Left lung (tissue), 10 donors: Measurements from ENCODE around the gene FKBP15. TPM values are rescaled to one million over a fixed set of nuclear protein-coding genes. Genes with fewer than 3 reads are reported as not detected.

Experiments
- ATAC-seq: fragments of 200-7000 bp; cut with Tn5 transposase; one replicate; pipeline ENCODE4 v1.9.1; 2020; ENCODE audit warnings: moderate library complexity
- DNase-seq, 4 donors: peaks; one replicate each; pipeline ENCODE4 v3.0.0-alpha.2; 2013 to 2020
- H3K27ac ChIP-seq, 2 donors: fragments of 200-600 bp; sonication (generic) in 1 of 2; one replicate each; pipeline versions ENCODE4 v1.5.0 to v1.8.0; 2020 to 2021
- H3K27me3 ChIP-seq, 2 donors: fragments of 200-600 bp; sonication (generic) in 1 of 2; one replicate each; pipeline versions ENCODE4 v1.5.0 to v1.8.0; 2020 to 2021
- H3K36me3 ChIP-seq, 2 donors: fragments of 200-600 bp; sonication (generic) in 1 of 2; one replicate each; pipeline versions ENCODE4 v1.5.0 to v1.8.0; 2020 to 2021
- H3K4me1 ChIP-seq, 2 donors: fragments of 200-600 bp; one replicate each; pipeline ENCODE4 v1.8.0; 2021
- H3K4me3 ChIP-seq, 2 donors: fragments of 200-600 bp; sonication (generic) in 1 of 2; one replicate each; pipeline versions ENCODE4 v1.5.0 to v1.8.0; 2020 to 2021; ENCODE audit warnings: mild to moderate bottlenecking in 1 of 2
- H3K9me3 ChIP-seq, 2 donors: fragments of 200-600 bp; sonication (generic) in 1 of 2; one replicate each; pipeline versions ENCODE4 v1.5.0 to v1.8.0; 2020 to 2021
- CTCF ChIP-seq, 2 donors: fragments of 200-600 bp; sonication (generic) in 1 of 2; IDR thresholded peaks; one replicate each; pipeline versions ENCODE4 v1.5.0 to v1.8.0; 2021; ENCODE audit warnings: antibody characterized with exemption in 2 of 2
- intact Hi-C, 2 donors: fragments of 100-400 bp; cut with DNase I; formaldehyde crosslinking; loops; one replicate each; pipeline versions ENCODE4 v1.11.2 to v1.14.2; 2022
- polyA plus RNA-seq, 6 donors: library from polyadenylated mRNA; unstranded; fragments of 120-200 nt; gene quantifications; one replicate each; pipeline ENCODE4 v1.2.1, GENCODE V29; 2013; ENCODE audit not compliant: insufficient read length in 6 of 6
- total RNA-seq, 2 donors: library from RNA; stranded (reverse); fragmentation: NEBNext Ultra II Directional; extraction: Animal tissue kit (Norgen Biotek cat#: 25700); gene quantifications; one replicate each; pipeline ENCODE4 v1.2.1, GENCODE V29; 2021
- donor health status: DM: no; HTN: yes; CAD: no.
- donor health status: DM: no; HTN: no; CAD: no.

FKBP15 gene
- total and polyA plus RNA-seq, 8 donors, result 30.4 to 55.3 (median 33.2) TPM

- Histone ChIP-seq H3K4me1 (no peaks in the 10 kb centered on the region), H3K27me3 (no peaks in the 10 kb centered on the region), H3K27ac (no peak overlapping the region), H3K4me3 (no peak overlapping the region), H3K36me3 (no peaks in the 10 kb centered on the region), H3K9me3 (peaks cover 0 to 3% of the 10 kb centered on the region in 2 donors)
- no peak for TF ChIP-seq CTCF (IDR thresholded peaks at IDR 0.05)
- DNase-seq, result no peak
- ATAC-seq, result no peak
- intact Hi-C loops, result no loop called here
Observed at GRCh38 chr9:113245894-113246293, 24.8 kb upstream of the FKBP15 start.

GRCh38 chr9:113244556-113244955, 23.5 kb upstream of the FKBP15 start:
- intact Hi-C loops, result no loop called here
- ATAC-seq, result no peak
- Histone ChIP-seq H3K4me3 (no peak overlapping the region), H3K27ac (no peak overlapping the region), H3K27me3 (no peaks in the 10 kb centered on the region), H3K36me3 (no peaks in the 10 kb centered on the region), H3K9me3 (no peaks in the 10 kb centered on the region), H3K4me1 (peaks cover 0 to 4% of the 10 kb centered on the region in 2 donors)
- no peak for DNase-seq
- no peak for TF ChIP-seq CTCF (IDR thresholded peaks at IDR 0.05)

- Histone ChIP-seq H3K36me3 (no peaks in the 10 kb centered on the region), H3K4me3 (no peak overlapping the region), H3K4me1 (peaks cover 0 to 19% of the 10 kb centered on the region in 2 donors), H3K9me3 (no peaks in the 10 kb centered on the region), H3K27me3 (no peaks in the 10 kb centered on the region), H3K27ac (no peak overlapping the region)
- no peak for DNase-seq
- intact Hi-C loops, result no loop called here
- ATAC-seq, result no peak
- TF ChIP-seq CTCF (IDR thresholded peaks at IDR 0.05), result no peak
Observed at GRCh38 chr9:113241161-113241560, 20.1 kb upstream of the FKBP15 start.

- Histone ChIP-seq H3K4me1 (peaks cover 0 to 41% of the 10 kb centered on the region in 2 donors), H3K4me3 (no peak overlapping the region), H3K9me3 (no peaks in the 10 kb centered on the region), H3K27me3 (no peaks in the 10 kb centered on the region), H3K36me3 (no peaks in the 10 kb centered on the region), H3K27ac (no peak overlapping the region)
- DNase-seq (no peak), ATAC-seq (no peak)
- TF ChIP-seq CTCF (IDR thresholded peaks at IDR 0.05), result no peak
- intact Hi-C loops, result no loop called here
Observed at GRCh38 chr9:113238859-113239232, 17.8 kb upstream of the FKBP15 start.

DNA sequence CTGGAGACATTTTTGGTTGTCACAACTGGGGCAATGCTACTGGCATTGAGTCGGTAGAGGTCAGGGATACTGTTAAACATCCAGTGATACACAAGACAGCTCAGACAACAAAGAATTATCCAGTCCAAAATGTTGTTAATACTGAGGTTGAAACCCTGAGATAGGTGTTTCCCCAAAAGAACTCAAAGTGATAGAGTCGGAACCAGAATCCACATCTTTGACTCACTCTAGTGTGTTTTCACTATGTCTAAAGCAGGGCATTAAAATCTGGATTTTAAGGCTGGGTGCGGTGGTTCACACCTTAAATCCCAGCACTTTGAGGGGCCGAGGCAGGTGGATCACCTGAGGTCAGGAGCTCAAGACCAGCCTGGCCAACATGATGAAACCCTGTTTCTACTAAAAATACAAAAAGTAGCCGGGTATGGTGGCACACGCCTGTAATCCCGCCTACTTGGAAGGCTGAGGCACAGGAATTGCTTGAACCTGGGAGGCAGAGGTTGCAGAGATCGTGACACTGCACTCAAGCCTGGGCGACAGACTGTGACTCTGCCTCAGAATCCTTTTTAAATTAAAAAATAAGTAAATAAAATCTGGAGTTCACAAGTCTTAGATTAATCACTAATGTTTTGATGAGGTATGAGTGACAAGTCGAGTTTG, 17.3 kb upstream of the FKBP15 start:
- H3K4me3 ChIP-seq, result no peak overlapping the region
- peaks cover 0 to 46% of the 10 kb centered on the region in 2 donors for H3K4me1 ChIP-seq
- no peak for ATAC-seq
- no peak overlapping the region for H3K27ac ChIP-seq
- no peak for DNase-seq
- H3K27me3 ChIP-seq, result no peaks in the 10 kb centered on the region
- H3K36me3 ChIP-seq, result no peaks in the 10 kb centered on the region
- intact Hi-C loops, result no loop called here
- H3K9me3 ChIP-seq, result no peaks in the 10 kb centered on the region
- no peak for TF ChIP-seq CTCF (IDR thresholded peaks at IDR 0.05)
